GM12892 (cell line): Measurements from ENCODE around the gene HIBCH.

ENCODE experiments used
- POLR2A ChIP-seq: IDR thresholded peaks from 2 replicates; pipeline ENCODE4 v1.6.1; 2011; ENCODE audit warnings: low read depth, low read length, control low read depth
- POLR2AphosphoS5 ChIP-seq: IDR thresholded peaks from 2 replicates; pipeline ENCODE4 v1.6.1; 2011; ENCODE audit warnings: low read depth, low read length, control low read depth
- TAF1 ChIP-seq: IDR thresholded peaks from 2 replicates; pipeline ENCODE4 v1.6.1; 2011; ENCODE audit warnings: low read depth, mild to moderate bottlenecking, control low read depth, low read length, borderline replicate concordance

- TF ChIP-seq POLR2A, result no peak
- TF ChIP-seq POLR2AphosphoS5, result no peak
- no peak for TF ChIP-seq TAF1
Observed at GRCh38 chr2:190335225-190335559, 15.6 kb upstream of the HIBCH start.
